BLaER1 treated with 17β-estradiol and CSF1 and Interleukin-3, amounts not matched to agents 10 nM and 100 nM (cell line): Measurements from ENCODE around the gene TCFL5.

Experiments used
- H3K27ac ChIP-seq, 11 experiments: shearing (Covaris generic); formaldehyde crosslinking; 2 replicates each; pipeline ENCODE4 v1.8.1; 2022
- H3K27me3 ChIP-seq, 11 experiments: shearing (Covaris generic); formaldehyde crosslinking; 2 replicates each; pipeline ENCODE4 v1.8.1; 2022
- H3K36me3 ChIP-seq, 11 experiments: shearing (Covaris generic); formaldehyde crosslinking; 2 replicates each; pipeline ENCODE4 v1.8.1; 2022
- H3K4me1 ChIP-seq, 10 experiments: shearing (Covaris generic); formaldehyde crosslinking; 2 replicates each; pipeline ENCODE4 v1.8.1; 2022
- H3K4me2 ChIP-seq, 11 experiments: shearing (Covaris generic); formaldehyde crosslinking; 2 replicates each; pipeline ENCODE4 v1.8.1; 2022
- H3K4me3 ChIP-seq, 10 experiments: shearing (Covaris generic); formaldehyde crosslinking; 2 replicates each; pipeline ENCODE4 v1.8.1; 2022
- H3K9ac ChIP-seq, 11 experiments: shearing (Covaris generic); formaldehyde crosslinking; 2 replicates each; pipeline ENCODE4 v1.8.1; 2022
- H3K9me3 ChIP-seq, 11 experiments: shearing (Covaris generic); formaldehyde crosslinking; replicated peaks in 1 of 11; 2 replicates each; pipeline ENCODE4 v1.8.1; 2022
- H4K20me1 ChIP-seq, 11 experiments: shearing (Covaris generic); formaldehyde crosslinking; 2 replicates each; pipeline ENCODE4 v1.8.1; 2022
- Cebpa-rat ChIP-seq, 11 experiments: shearing (Covaris generic); IDR thresholded peaks; 2 replicates each; pipeline ENCODE4 v1.8.1; 2022

The TCFL5 gene

DNA sequence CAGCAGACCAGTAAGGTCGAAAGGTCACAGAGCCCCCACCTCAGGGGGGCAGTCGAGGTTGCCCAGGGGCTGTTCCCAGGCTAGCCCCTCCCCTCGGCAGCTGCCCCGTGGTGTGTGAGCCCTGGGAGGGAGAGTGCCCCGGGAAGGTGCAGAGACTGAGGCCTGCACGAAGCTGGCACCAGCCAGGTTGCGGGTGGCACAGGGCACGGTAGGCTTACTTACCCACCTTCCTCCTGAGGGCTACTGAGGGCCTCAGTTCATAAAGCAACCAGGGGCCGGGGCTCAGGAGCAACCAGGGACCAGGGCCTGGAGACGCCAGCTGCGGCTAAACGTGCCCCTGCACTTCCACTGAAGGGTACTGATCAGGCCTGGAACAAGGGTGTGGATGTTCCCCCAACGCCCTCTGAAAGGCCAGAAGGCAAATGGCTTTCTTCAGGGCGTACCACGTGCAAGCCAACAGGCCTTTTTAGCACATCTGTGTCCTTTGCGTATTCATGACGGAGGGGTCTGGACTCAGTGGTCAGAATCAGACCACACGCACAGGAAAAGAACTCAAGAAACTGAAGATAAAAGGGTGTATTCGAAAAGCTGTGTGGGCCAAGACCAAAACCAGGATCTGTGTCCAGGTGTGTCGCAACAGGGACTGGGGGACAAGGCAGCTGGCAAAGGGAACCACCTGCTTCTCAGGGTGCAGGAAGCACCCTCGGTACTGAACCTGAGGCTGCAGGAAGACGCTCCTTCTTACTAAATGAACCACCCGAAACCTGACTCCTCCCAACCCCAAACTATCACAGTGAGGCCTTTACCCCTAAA is 24.5 kb upstream of the TCFL5 start:
- Histone ChIP-seq H3K9me3 (no peaks in the 10 kb centered on the region), H4K20me1 (peaks cover 0 to 84% (median 43%) of the 10 kb centered on the region in 11 experiments; a peak in 16 of 22 replicates), H3K4me3 (no peak overlapping the region), H3K4me2 (peak overlapping the region in 7 of 11 experiments; percentile 11 to 88 (median 19); a peak in 13 of 22 replicates), H3K4me1 (peaks cover 17 to 73% (median 61%) of the 10 kb centered on the region in 10 experiments), H3K36me3 (peaks cover 61 to 77% (median 68%) of the 10 kb centered on the region in 11 experiments), H3K27ac (peak overlapping the region in 3 of 11 experiments; percentile 4 to 32 (median 26); a peak in 2 of 22 replicates), H3K9ac (peak overlapping the region in 2 of 11 experiments; percentile 1 to 20; a peak in 1 of 22 replicates), H3K27me3 (no peaks in the 10 kb centered on the region)
- TF ChIP-seq Cebpa-rat (IDR thresholded peaks at IDR 0.05) = peak in 2 of 11 experiments; percentile 18 to 46; a peak in 3 of 22 replicates

DNA sequence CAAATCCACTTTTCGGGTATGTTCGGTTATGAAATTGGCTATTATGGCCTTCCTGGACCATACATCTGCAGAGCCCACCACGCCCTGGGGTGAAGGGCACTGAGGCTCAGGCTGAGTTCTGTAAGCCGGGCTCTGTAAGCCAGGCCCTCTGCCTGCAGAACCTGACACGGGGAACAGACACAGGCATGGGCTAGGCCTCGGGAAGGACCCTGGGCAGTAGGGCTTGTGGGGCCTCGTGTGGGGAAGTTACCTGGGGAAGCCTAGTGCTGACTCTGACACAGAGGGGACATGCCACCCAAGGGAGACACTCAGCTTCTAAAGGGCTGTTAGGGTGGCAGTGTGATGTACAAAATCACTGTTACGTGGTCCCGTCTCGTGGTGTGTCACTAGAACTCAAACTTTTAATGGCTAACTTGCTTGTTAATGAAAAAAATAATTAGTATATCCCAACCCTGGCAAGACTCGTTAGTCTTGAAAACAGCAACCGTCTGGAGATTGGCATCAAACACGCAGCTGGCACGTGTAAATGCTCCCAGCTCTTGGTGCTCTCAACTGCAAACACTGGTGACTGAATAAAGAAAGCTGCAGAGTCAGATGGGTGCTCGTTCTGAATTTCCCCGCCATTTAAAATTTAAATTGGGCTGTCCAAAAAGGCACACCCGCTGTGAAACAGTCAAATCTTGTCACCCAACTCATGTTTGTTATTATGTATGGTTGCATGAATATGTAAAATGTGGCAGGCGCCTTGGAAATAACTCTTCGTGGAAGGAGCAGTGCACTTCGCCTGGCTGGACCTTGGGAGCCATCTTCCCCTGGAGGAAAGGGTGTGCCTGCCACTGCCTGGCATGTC is 23.6 kb upstream of the TCFL5 start:
- Histone ChIP-seq H4K20me1 (peaks cover 0 to 84% (median 41%) of the 10 kb centered on the region in 11 experiments; a peak in 16 of 22 replicates), H3K9ac (0 out of 22 replicates have a peak overlapping the region, but pooled peaks of 1 of the 11 experiments have one; percentile 1), H3K4me3 (no peak overlapping the region), H3K4me2 (peak overlapping the region in 4 of 11 experiments; percentile 16 to 40 (median 25); a peak in 3 of 22 replicates), H3K9me3 (no peaks in the 10 kb centered on the region), H3K36me3 (peaks cover 62 to 77% (median 69%) of the 10 kb centered on the region in 11 experiments), H3K27me3 (no peaks in the 10 kb centered on the region), H3K27ac (peak overlapping the region in 3 of 11 experiments; percentile 4 to 32 (median 26); a peak in 2 of 22 replicates), H3K4me1 (peaks cover 9 to 73% (median 56%) of the 10 kb centered on the region in 10 experiments)
- no peak for TF ChIP-seq Cebpa-rat (IDR thresholded peaks at IDR 0.05)

DNA sequence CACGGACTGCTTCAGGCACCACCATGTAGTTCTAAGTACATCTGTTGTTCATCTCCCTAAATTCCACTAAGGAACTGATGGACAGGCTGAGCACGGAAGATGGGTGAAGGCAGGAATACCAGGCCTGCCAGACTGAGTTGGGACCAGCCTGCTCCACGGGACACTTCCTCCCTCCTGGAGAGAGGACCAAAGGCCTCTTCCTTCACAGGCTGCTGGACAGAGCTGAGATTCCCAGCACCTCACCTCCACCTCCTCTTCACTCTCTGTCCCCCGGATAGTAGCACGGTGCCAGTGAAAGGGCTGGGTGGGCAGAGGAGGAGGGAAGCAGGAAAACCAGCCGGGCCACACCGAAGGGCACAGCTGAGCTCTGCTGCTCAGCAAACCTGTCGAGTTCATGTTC is 22.9 kb upstream of the TCFL5 start:
- TF ChIP-seq Cebpa-rat (IDR thresholded peaks at IDR 0.05) = no peak
- Histone ChIP-seq H3K9ac (no peak overlapping the region), H4K20me1 (peaks cover 0 to 84% (median 39%) of the 10 kb centered on the region in 11 experiments; a peak in 15 of 22 replicates), H3K4me3 (no peak overlapping the region), H3K9me3 (no peaks in the 10 kb centered on the region), H3K27ac (no peak overlapping the region), H3K4me1 (peaks cover 2 to 72% (median 52%) of the 10 kb centered on the region in 10 experiments; a peak in 19 of 20 replicates), H3K36me3 (peaks cover 60 to 77% (median 68%) of the 10 kb centered on the region in 11 experiments), H3K4me2 (no peak overlapping the region), H3K27me3 (no peaks in the 10 kb centered on the region)

DNA sequence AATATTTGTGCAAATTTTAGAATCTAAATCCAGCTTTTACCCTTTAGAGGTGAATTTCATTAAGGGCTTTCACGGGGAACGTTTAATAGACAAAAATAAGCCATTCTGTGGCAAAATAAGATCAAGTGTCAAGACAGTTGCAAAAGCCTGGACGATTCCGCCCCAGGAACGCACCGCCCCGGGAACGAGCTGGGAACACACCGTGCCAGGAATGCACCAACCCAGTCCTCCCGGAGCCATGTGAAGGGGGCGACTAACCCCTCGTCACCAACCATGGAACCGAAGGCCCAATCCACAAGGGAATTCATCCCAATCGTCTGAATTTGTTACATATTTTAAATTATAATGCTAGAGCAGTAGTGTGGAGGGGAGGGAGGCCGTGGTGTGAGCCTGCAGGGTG is 20.8 kb upstream of the TCFL5 start:
- no peaks in the 10 kb centered on the region for H3K27me3 ChIP-seq
- H3K27ac ChIP-seq = no peak overlapping the region
- H3K9ac ChIP-seq = no peak overlapping the region
- H3K36me3 ChIP-seq = peaks cover 38 to 62% (median 53%) of the 10 kb centered on the region in 11 experiments
- H3K4me3 ChIP-seq = no peak overlapping the region
- H3K9me3 ChIP-seq = no peaks in the 10 kb centered on the region
- H4K20me1 ChIP-seq = peaks cover 0 to 70% (median 35%) of the 10 kb centered on the region in 11 experiments; a peak in 15 of 22 replicates
- H3K4me2 ChIP-seq = peak overlapping the region in 3 of 11 experiments; percentile 22 to 50 (median 39); a peak in 1 of 22 replicates
- TF ChIP-seq Cebpa-rat (IDR thresholded peaks at IDR 0.05) = no peak
- H3K4me1 ChIP-seq = peaks cover 13 to 72% (median 54%) of the 10 kb centered on the region in 10 experiments

DNA sequence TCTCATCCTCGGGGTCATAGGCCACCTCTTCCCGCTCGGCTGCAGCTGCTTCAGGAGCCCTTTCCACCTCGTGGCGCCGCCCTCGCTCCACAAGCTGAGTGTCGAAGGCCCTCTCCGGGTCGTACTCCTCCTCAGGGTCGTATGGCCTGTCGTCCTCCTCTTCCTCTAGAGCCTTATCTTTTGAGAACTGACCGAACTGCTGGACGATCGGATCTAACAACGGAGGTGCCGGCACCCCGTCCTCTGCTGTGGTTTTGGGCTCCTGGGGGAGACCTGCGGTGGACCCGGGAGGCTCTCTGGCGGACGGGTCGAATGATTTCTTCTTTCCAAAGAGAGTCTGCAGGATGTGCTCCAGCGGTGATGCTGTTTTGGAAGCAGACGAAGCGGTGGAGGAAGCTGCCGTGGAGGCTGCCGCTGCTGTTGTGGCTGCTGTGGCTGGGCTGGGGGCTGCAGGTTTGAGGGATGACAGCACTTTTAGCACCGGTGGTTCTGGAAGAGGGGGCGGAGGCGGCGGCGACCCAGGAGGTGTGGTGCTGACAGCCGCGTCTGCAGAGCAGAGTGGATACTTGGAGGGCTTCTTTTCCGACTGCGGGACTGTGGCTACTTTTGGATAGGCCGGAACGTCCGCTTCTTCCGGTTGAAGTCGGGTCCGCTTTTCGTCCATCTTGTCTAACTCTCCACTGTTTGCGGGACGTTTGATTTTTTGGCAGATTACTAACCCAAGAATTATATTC is 20.2 kb upstream of the TCFL5 start:
- peaks cover 19 to 72% (median 55%) of the 10 kb centered on the region in 10 experiments for H3K4me1 ChIP-seq
- H3K27me3 ChIP-seq = no peaks in the 10 kb centered on the region

DNA sequence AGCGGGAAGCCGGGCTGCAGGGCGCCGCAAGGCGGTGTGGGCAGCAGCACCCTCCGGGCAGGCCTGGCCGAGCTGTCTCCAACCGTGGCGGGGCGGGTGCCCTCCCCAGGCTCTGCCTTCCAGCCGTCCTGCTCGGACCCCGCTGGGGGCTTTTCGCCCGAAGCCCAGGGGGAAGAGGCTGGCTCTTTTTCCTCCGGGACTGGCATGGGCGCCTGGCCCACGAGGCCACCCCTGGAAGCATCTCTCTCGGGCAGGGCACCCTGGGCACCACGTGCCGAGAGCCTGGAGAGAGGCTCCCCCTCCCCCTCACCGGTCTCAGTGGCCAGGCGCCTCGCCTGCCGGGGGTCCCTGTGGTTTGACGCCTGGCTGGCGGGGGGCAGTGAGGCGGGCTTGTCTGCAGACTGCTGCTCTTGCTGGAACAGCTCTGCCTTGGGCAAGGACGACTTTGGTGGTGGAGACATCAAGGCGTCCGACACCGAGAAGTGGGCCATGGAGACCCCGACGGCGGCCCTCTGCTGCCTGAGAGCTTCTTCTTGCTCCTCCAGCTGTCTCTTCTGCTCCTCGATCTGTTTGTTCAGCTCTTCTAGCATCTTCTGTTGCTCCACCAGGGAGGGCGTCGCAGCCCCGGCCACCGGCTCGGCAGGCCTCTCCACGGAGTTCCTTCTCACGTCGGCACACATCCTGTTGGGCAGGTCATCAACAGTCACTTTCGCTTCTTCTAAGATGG is 19.5 kb upstream of the TCFL5 start:
- no peak for TF ChIP-seq Cebpa-rat (IDR thresholded peaks at IDR 0.05)
- Histone ChIP-seq H3K4me2 (peak overlapping the region in 7 of 11 experiments; percentile 10 to 52 (median 29); a peak in 12 of 22 replicates), H3K36me3 (peaks cover 26 to 48% (median 40%) of the 10 kb centered on the region in 11 experiments), H4K20me1 (peaks cover 0 to 70% (median 42%) of the 10 kb centered on the region in 11 experiments; a peak in 14 of 22 replicates), H3K4me3 (no peak overlapping the region), H3K27me3 (no peaks in the 10 kb centered on the region), H3K27ac (0 out of 22 replicates have a peak overlapping the region, but pooled peaks of 1 of the 11 experiments have one; percentile 13), H3K9ac (peak overlapping the region in 2 of 11 experiments; percentile 5 to 13; a peak in 1 of 22 replicates), H3K4me1 (peaks cover 26 to 72% (median 55%) of the 10 kb centered on the region in 10 experiments), H3K9me3 (no peaks in the 10 kb centered on the region)

More for the DNA sequence above, 20.2 kb upstream of the TCFL5 start:
- H4K20me1 ChIP-seq = peaks cover 0 to 70% (median 38%) of the 10 kb centered on the region in 11 experiments; a peak in 14 of 22 replicates
- TF ChIP-seq Cebpa-rat (IDR thresholded peaks at IDR 0.05) = no peak
- peak overlapping the region in 7 of 11 experiments; percentile 10 to 52 (median 29); a peak in 13 of 22 replicates for H3K4me2 ChIP-seq
- H3K9ac ChIP-seq = peak overlapping the region in 1 of 11 experiments; percentile 13; a peak in 1 of 22 replicates
- H3K36me3 ChIP-seq = peaks cover 33 to 56% (median 47%) of the 10 kb centered on the region in 11 experiments
- no peaks in the 10 kb centered on the region for H3K9me3 ChIP-seq
- H3K27ac ChIP-seq = no peak overlapping the region
- no peak overlapping the region for H3K4me3 ChIP-seq

DNA sequence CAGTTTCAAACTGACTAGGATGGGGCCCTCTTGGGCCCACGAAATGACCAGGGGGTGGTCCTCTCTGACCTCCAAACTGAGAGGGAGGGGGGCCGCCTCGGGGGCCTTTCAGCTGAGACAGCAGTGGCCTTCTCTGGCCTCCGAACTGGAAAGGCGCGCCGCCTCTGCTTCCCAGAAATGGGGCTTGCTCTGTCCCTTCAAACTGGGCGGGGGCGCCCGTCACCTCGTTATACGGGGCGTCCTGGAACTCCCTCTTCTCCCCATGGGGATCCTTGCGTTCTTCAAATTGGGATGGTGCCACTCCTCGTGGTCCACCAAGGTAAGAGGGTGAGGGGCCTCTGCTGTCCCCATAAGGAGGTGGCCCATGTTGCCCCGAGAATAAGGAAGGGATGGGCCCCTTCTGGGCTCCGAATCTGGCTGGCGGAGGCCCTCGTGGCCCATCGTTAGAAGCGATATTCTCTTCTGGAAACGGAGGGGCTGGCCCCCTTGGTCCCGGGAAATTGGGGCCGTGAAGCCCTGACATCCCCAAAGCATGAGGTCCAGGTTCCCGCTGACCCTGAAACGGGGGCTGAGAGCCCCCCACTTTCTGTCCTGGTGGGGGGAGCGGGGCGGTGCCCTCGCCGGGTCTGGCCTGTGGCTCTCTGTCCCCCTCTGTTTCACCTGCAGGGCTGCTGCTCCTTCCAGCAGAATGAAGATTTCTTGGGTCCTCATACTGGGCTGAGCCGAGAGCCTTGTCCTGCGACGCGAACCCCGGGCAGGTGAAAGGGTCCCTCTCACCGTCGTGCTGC is 18.7 kb upstream of the TCFL5 start:
- Histone ChIP-seq H3K4me2 (peak overlapping the region in 1 of 11 experiments; percentile 52; a peak in 2 of 22 replicates), H3K4me3 (no peak overlapping the region), H3K36me3 (peaks cover 21 to 41% (median 35%) of the 10 kb centered on the region in 11 experiments), H3K27ac (0 out of 22 replicates have a peak overlapping the region, but pooled peaks of 1 of the 11 experiments have one; percentile 13), H3K4me1 (peaks cover 33 to 74% (median 58%) of the 10 kb centered on the region in 10 experiments), H3K27me3 (no peaks in the 10 kb centered on the region), H3K9ac (0 out of 22 replicates have a peak overlapping the region, but pooled peaks of 1 of the 11 experiments have one; percentile 5), H4K20me1 (peaks cover 0 to 65% (median 42%) of the 10 kb centered on the region in 11 experiments; a peak in 14 of 22 replicates), H3K9me3 (no peaks in the 10 kb centered on the region)
- no peak for TF ChIP-seq Cebpa-rat (IDR thresholded peaks at IDR 0.05)
